Keratinocyte (primary cell): ENCODE measurements around the gene DEFB126. TPM values are rescaled to one million over a fixed set of nuclear protein-coding genes. Genes with fewer than 3 reads are reported as not detected.

Experiments used
- DNase-seq: peaks from one replicate; pipeline ENCODE4 v3.0.0-alpha.2; 2011; ENCODE audit warnings: low read depth, missing footprints, low spot score
- FAIRE-seq: peaks from 2 replicates; lab custom pipeline; 2011; peaks lifted over from hg19 to GRCh38; lab: Jason Lieb, UNC
- H2AFZ ChIP-seq: 2 replicates; pipeline ENCODE4 v1.6.0; 2012; ENCODE audit warnings: low read length, control low read depth, inconsistent platforms; ENCODE audit not compliant: control insufficient read depth
- H3K27ac ChIP-seq: 2 replicates; pipeline ENCODE4 v1.5.1; 2011; ENCODE audit warnings: low read length; ENCODE audit not compliant: control insufficient read depth, insufficient read depth
- H3K27me3 ChIP-seq: 3 replicates; pipeline ENCODE4 v1.6.0; 2011; ENCODE audit warnings: low read length; ENCODE audit not compliant: control insufficient read depth, insufficient read depth; ENCODE audit errors: extremely low read depth
- H3K36me3 ChIP-seq, 2 experiments: 2 replicates in 1 of 2; 3 replicates in 1 of 2; pipeline ENCODE4 v1.5.1; 2011; ENCODE audit warnings: low read length in 2 of 2, mild to moderate bottlenecking in 1 of 2; ENCODE audit not compliant: control insufficient read depth in 2 of 2, insufficient read depth in 2 of 2; ENCODE audit errors: extremely low read depth in 1 of 2
- H3K4me1 ChIP-seq: 3 replicates; pipeline ENCODE4 v1.5.1; 2011; ENCODE audit warnings: low read length; ENCODE audit not compliant: control insufficient read depth, insufficient read depth; ENCODE audit errors: extremely low read depth
- H3K4me2 ChIP-seq: 3 replicates; pipeline ENCODE4 v1.6.0; 2011; ENCODE audit warnings: low read depth, low read length; ENCODE audit not compliant: control insufficient read depth, insufficient read depth; ENCODE audit errors: extremely low read depth
- H3K4me3 ChIP-seq, 3 experiments: fragments of 200-600 bp in 1 of 3; sonication (generic) in 1 of 3; 2 replicates in 2 of 3; 3 replicates in 1 of 3; pipeline ENCODE4 v1.5.1; 2011 to 2016; ENCODE audit warnings: low read length in 3 of 3, mild to moderate bottlenecking in 3 of 3, control low read depth in 2 of 3, inconsistent platforms in 1 of 3, low read depth in 1 of 3, mixed read lengths in 1 of 3, mixed run types in 1 of 3, moderate library complexity in 1 of 3; ENCODE audit not compliant: control insufficient read depth in 2 of 3, insufficient read depth in 2 of 3; ENCODE audit errors: extremely low read depth in 1 of 3
- H3K79me2 ChIP-seq: 2 replicates; pipeline ENCODE4 v1.6.0; 2012; ENCODE audit warnings: low read length; ENCODE audit not compliant: control insufficient read depth, insufficient read depth
- H3K9ac ChIP-seq: 3 replicates; pipeline ENCODE4 v1.6.0; 2011; ENCODE audit warnings: low read length; ENCODE audit not compliant: control insufficient read depth, insufficient read depth; ENCODE audit errors: extremely low read depth
- H3K9me1 ChIP-seq: 3 replicates; pipeline ENCODE4 v1.6.0; 2011; ENCODE audit warnings: low read length; ENCODE audit not compliant: control insufficient read depth, insufficient read depth; ENCODE audit errors: extremely low read depth
- H3K9me3 ChIP-seq: 2 replicates; pipeline ENCODE4 v1.5.1; 2012; ENCODE audit warnings: low read depth, low read length; ENCODE audit not compliant: control insufficient read depth
- H4K20me1 ChIP-seq: 3 replicates; pipeline ENCODE4 v1.6.0; 2011; ENCODE audit warnings: low read length; ENCODE audit not compliant: control insufficient read depth, insufficient read depth; ENCODE audit errors: extremely low read depth
- CTCF ChIP-seq, 3 experiments: IDR thresholded peaks in 1 of 3; conservative IDR thresholded peaks in 1 of 3; optimal IDR thresholded peaks in 1 of 3; 2 replicates in 2 of 3; 3 replicates in 1 of 3; pipeline versions ENCODE3 to v1.5.1; 2011; ENCODE audit warnings: low read length in 3 of 3, mild to moderate bottlenecking in 3 of 3, moderate library complexity in 2 of 3, control low read depth in 1 of 3, inconsistent platforms in 1 of 3; ENCODE audit not compliant: insufficient read depth in 2 of 3; ENCODE audit errors: extremely low read depth in 1 of 3
- EZH2 ChIP-seq: IDR thresholded peaks from one replicate; pipeline ENCODE4 v1.6.1; 2012; ENCODE audit warnings: inconsistent platforms, mild to moderate bottlenecking, low read length, moderate library complexity
- dilution Hi-C: fragments of 300-500 bp; cut with MboI; formaldehyde crosslinking; loops from one replicate; pipeline ENCODE4 v1.7.0; 2020; ENCODE audit warnings: low sequenced_read_pairs; ENCODE audit not compliant: extremely low pct_ligation_motif_present
- polyA plus RNA-seq, 5 experiments: library from polyadenylated mRNA; depleted of rRNA in 3 of 5; stranded (reverse) in 3 of 5; stranded (forward) in 1 of 5; unstranded in 1 of 5; fragments of >200 nt; gene quantifications; 1 replicate in 1 of 5; 2 replicates in 3 of 5; 3 replicates in 1 of 5; pipeline versions ENCODE4 v1.2.1 to v1.2.3, GENCODE V29; 2011 to 2012; ENCODE audit warnings: missing spikeins in 2 of 5, low read depth in 1 of 5, low replicate concordance in 1 of 5

The DEFB126 gene
- polyA plus RNA-seq, 1 donor (not counting 4 experiments of a cell fraction or from before 2014, with no cell fraction given) = not detected

- dilution Hi-C loops = no loop called here
- no peaks in the 10 kb centered on the region for H3K27me3 ChIP-seq
- no peak for FAIRE-seq
Measured at GRCh38 chr20:152131-152530, 9.7 kb downstream of the DEFB126 start.

DNA sequence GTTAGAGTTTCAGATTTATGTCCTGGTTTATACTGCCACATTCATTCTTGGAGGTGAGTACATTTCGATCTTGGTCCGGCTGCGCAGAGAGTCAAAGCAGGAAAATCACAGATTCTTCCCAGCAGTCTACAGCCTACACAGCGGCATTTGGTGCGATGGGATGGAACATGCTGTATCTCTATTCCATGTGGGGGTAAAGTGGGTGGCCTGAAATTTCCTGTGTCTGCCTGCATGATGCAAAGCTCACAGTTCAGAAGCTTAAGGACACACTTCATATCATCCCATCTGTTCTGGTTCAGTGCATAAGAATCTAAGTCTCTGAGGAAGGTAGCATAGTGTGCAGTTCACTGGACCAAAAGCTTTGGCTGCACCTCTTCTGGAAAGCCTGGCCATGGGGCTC is 14.8 kb downstream of the DEFB126 start, which contains the start of gene DEFB127:
TSS of gene DEFB127 (plus strand) at position 301 of the 400 bp plus-strand sequence. CDS start at position 392, 91 bp downstream.
- Histone ChIP-seq H3K9ac (no peak within 1 kb of the TSS), H3K27me3 (no peaks in the 10 kb centered on the region), H3K4me1 (no peaks in the 10 kb centered on the region), H3K9me3 (no peaks in the 10 kb centered on the region), H3K4me3 (no peak within 1 kb of the TSS), H3K4me2 (no peak within 1 kb of the TSS), H3K9me1 (no peaks in the 10 kb centered on the region), H3K79me2 (no peaks in the 10 kb centered on the region), H3K27ac (no peak within 1 kb of the TSS), H2AFZ (no peak within 1 kb of the TSS), H3K36me3 (no peaks in the 10 kb centered on the region), H4K20me1 (no peaks in the 10 kb centered on the region)
- dilution Hi-C loops = no loop called here
- no peak for FAIRE-seq
- DNase-seq = no peak
- TF ChIP-seq CTCF (optimal IDR thresholded peaks at IDR 0.05 in 1 of 3, IDR thresholded peaks at IDR 0.05 in 1 of 3, conservative IDR thresholded peaks at IDR 0.05 in 1 of 3; ENCODE audit: extremely low read depth in 1 of 3, insufficient read depth in 2 of 3, low read length in 3 of 3) (no peak), EZH2 (no peak)

More at GRCh38 chr20:152131-152530, 9.7 kb downstream of the DEFB126 start:
- no peak overlapping the region for H3K4me3 ChIP-seq
- no peaks in the 10 kb centered on the region for H3K9me1 ChIP-seq
- H3K4me2 ChIP-seq = no peak overlapping the region
- H3K36me3 ChIP-seq = no peaks in the 10 kb centered on the region
- H3K4me1 ChIP-seq = no peaks in the 10 kb centered on the region
- no peak for DNase-seq
- no peaks in the 10 kb centered on the region for H4K20me1 ChIP-seq
- H2AFZ ChIP-seq = no peak overlapping the region
- no peak overlapping the region for H3K9ac ChIP-seq
- no peaks in the 10 kb centered on the region for H3K9me3 ChIP-seq
- H3K27ac ChIP-seq = no peak overlapping the region
- TF ChIP-seq CTCF (optimal IDR thresholded peaks at IDR 0.05 in 1 of 3, IDR thresholded peaks at IDR 0.05 in 1 of 3, conservative IDR thresholded peaks at IDR 0.05 in 1 of 3; ENCODE audit: extremely low read depth in 1 of 3, insufficient read depth in 2 of 3, low read length in 3 of 3) (no peak), EZH2 (no peak)
- no peaks in the 10 kb centered on the region for H3K79me2 ChIP-seq
